Measurements from ENCODE around the gene GNAS-AS1. TPM values are rescaled to one million over a fixed set of nuclear protein-coding genes. Genes with fewer than 3 reads are reported as not detected.

GNAS-AS1 gene
- total and polyA plus RNA-seq, 2 donors (not counting 1 experiment from before 2014, with no cell fraction given) = 1.5 TPM; not detected in 1

GRCh38 chr20:58886546-58886945 lies 35.8 kb upstream of the GNAS-AS1 start:
- ATAC-seq (ENCODE audit: low read depth) (no peak), DNase-seq (no peak)
- ChIA-PET CTCF (interaction anchor here (0.6 to 1.1 kb wide), 6 partner anchors 12 to 1254 kb away, joined by 3 to 6 read pairs (median 5); no protein-coding TSS in a partner anchor), POLR2A (no interaction called here)
- H3K4me1 ChIP-seq (ENCODE audit: control insufficient read depth in 2 of 2, insufficient read depth in 2 of 2, low read length in 2 of 2) = peaks cover 18 to 24% of the 10 kb centered on the region in 2 donors
- no peaks in the 10 kb centered on the region for H4K20me1 ChIP-seq (ENCODE audit: control insufficient read depth, insufficient read depth, low read length, poor library complexity, severe bottlenecking)
- H3K4me3 Mint-ChIP-seq = no peak overlapping the region
- TF ChIP-seq CTCF (IDR thresholded peaks at IDR 0.05) = no peak
- TF ChIP-seq EZH2 (IDR thresholded peaks at IDR 0.05; ENCODE audit: borderline replicate concordance, insufficient read depth, low read depth, low read length, poor library complexity, severe bottlenecking) = no peak
- intact Hi-C loops (cut with micrococcal nuclease) = no loop called here
- no peak overlapping the region for H3K27ac Mint-ChIP-seq
- no peaks in the 10 kb centered on the region for H3K27me3 ChIP-seq (replicated peaks in 1 of 4; ENCODE audit: control extremely low read depth in 1 of 4, control insufficient read depth in 3 of 4, insufficient read depth in 4 of 4, low read length in 3 of 4)
- peaks cover 20% of the 10 kb centered on the region for H3K79me2 ChIP-seq (ENCODE audit: control insufficient read depth, insufficient read depth, low read length)
- H2AFZ ChIP-seq (ENCODE audit: insufficient read depth, low read depth, low read length, poor library complexity, severe bottlenecking) = no peak overlapping the region
- peak overlapping the region; percentile 13 for H3K4me2 ChIP-seq (replicated peaks; ENCODE audit: low read depth, low read length, poor library complexity, severe bottlenecking)
- no peaks in the 10 kb centered on the region for H3K9me3 Mint-ChIP-seq (ENCODE audit: insufficient read depth)
- peaks cover 19% of the 10 kb centered on the region for H3K4me1 Mint-ChIP-seq
- peak overlapping the region in 1 of 2 donors; percentile 37 for H3K27ac ChIP-seq (ENCODE audit: low read length in 2 of 2)
- no peaks in the 10 kb centered on the region for H3K27me3 Mint-ChIP-seq
- no peak overlapping the region for H3K4me3 ChIP-seq (ENCODE audit: control extremely low read depth in 1 of 5, extremely low read depth in 1 of 5, insufficient read depth in 1 of 5, low read depth in 2 of 5, low read length in 4 of 5)
- no peaks in the 10 kb centered on the region for H3K9me3 ChIP-seq (ENCODE audit: control extremely low read depth in 1 of 3, control insufficient read depth in 2 of 3, insufficient read depth in 1 of 3, low read length in 2 of 3)
- H3K36me3 ChIP-seq (replicated peaks in 1 of 2; ENCODE audit: control extremely low read depth in 1 of 2, control insufficient read depth in 1 of 2, extremely low read depth in 1 of 2, insufficient read depth in 2 of 2, low read length in 1 of 2) = no peaks in the 10 kb centered on the region
- H3K9ac ChIP-seq (ENCODE audit: low read length) = no peak overlapping the region

GRCh38 chr20:58884966-58885365 lies 34.3 kb upstream of the GNAS-AS1 start:
- TF ChIP-seq EZH2 (IDR thresholded peaks at IDR 0.05; ENCODE audit: borderline replicate concordance, insufficient read depth, low read depth, low read length, poor library complexity, severe bottlenecking) = no peak
- no peak for TF ChIP-seq CTCF (IDR thresholded peaks at IDR 0.05)
- POLR2A ChIA-PET = interaction anchor here (0.6 kb wide), 1 partner anchor 124 kb away, joined by 3 read pairs; no protein-coding TSS in a partner anchor
- ATAC-seq (ENCODE audit: low read depth) (no peak), DNase-seq (no peak)
- Histone ChIP-seq H3K4me3 (ENCODE audit: control extremely low read depth in 1 of 5, extremely low read depth in 1 of 5, insufficient read depth in 1 of 5, low read depth in 2 of 5, low read length in 4 of 5) (no peak overlapping the region), H3K9ac (ENCODE audit: low read length) (no peak overlapping the region), H3K36me3 (replicated peaks in 1 of 2; ENCODE audit: control extremely low read depth in 1 of 2, control insufficient read depth in 1 of 2, extremely low read depth in 1 of 2, insufficient read depth in 2 of 2, low read length in 1 of 2) (no peaks in the 10 kb centered on the region), H2AFZ (ENCODE audit: insufficient read depth, low read depth, low read length, poor library complexity, severe bottlenecking) (no peak overlapping the region), H3K4me2 (replicated peaks; ENCODE audit: low read depth, low read length, poor library complexity, severe bottlenecking) (no peak overlapping the region), H3K4me1 (ENCODE audit: control insufficient read depth in 2 of 2, insufficient read depth in 2 of 2, low read length in 2 of 2) (peaks cover 18 to 24% of the 10 kb centered on the region in 2 donors), H3K9me3 (ENCODE audit: control extremely low read depth in 1 of 3, control insufficient read depth in 2 of 3, insufficient read depth in 1 of 3, low read length in 2 of 3) (no peaks in the 10 kb centered on the region), H3K27ac (ENCODE audit: low read length in 2 of 2) (no peak overlapping the region), H3K79me2 (ENCODE audit: control insufficient read depth, insufficient read depth, low read length) (peaks cover 15% of the 10 kb centered on the region), H3K27me3 (replicated peaks in 1 of 4; ENCODE audit: control extremely low read depth in 1 of 4, control insufficient read depth in 3 of 4, insufficient read depth in 4 of 4, low read length in 3 of 4) (no peaks in the 10 kb centered on the region), H4K20me1 (ENCODE audit: control insufficient read depth, insufficient read depth, low read length, poor library complexity, severe bottlenecking) (no peaks in the 10 kb centered on the region)
- H3K27ac Mint-ChIP-seq = no peak overlapping the region
- no peaks in the 10 kb centered on the region for H3K9me3 Mint-ChIP-seq (ENCODE audit: insufficient read depth)
- H3K27me3 Mint-ChIP-seq = no peaks in the 10 kb centered on the region
- no peak overlapping the region for H3K4me3 Mint-ChIP-seq
- CTCF ChIA-PET = interaction anchor here (1.6 to 2.2 kb wide), 2 partner anchors 15 to 337 kb away, joined by 4 to 7 read pairs; no protein-coding TSS in a partner anchor
- WGBS (ENCODE audit: insufficient coverage) = no CpG with 5 or more reads among the region's 3 CpGs
- peaks cover 19% of the 10 kb centered on the region for H3K4me1 Mint-ChIP-seq
- intact Hi-C loops (cut with micrococcal nuclease) = no loop called here

Data from B cell (primary cell).